ENCODE results near the gene PLEKHF1.

- TF ChIP-seq POLR2A (IDR thresholded peaks at IDR 0.05) (no peak), CTCF (IDR thresholded peaks at IDR 0.05) (no peak)
These were observed 17.7 kb downstream of the PLEKHF1 start for GRCh38 chr19:29683009-29683408.
